Measurements from ENCODE around the gene EML5. TPM values are rescaled to one million over a fixed set of nuclear protein-coding genes. Genes with fewer than 3 reads are reported as not detected.

The EML5 gene
- total RNA-seq, 1 experiment from 2014 or later = 1.8 TPM

- Histone ChIP-seq H3K4me2 (ENCODE audit: low read length) (no peak overlapping the region), H3K27me3 (ENCODE audit: insufficient read depth, low read length) (no peaks in the 10 kb centered on the region), H3K9me3 (ENCODE audit: control insufficient read depth in 1 of 2, insufficient read depth in 1 of 2, low read depth in 1 of 2, low read length in 2 of 2) (no peaks in the 10 kb centered on the region), H2AFZ (ENCODE audit: low read depth, low read length, poor library complexity, severe bottlenecking) (no peak overlapping the region), H3K27ac (ENCODE audit: low read depth, low read length) (no peak overlapping the region), H3K9ac (ENCODE audit: low read length) (no peak overlapping the region), H3K36me3 (ENCODE audit: control insufficient read depth in 1 of 2, insufficient read depth in 2 of 2, low read length in 2 of 2) (peaks cover 32 to 50% of the 10 kb centered on the region in 2 experiments), H3K4me3 (replicated peaks in 1 of 2; ENCODE audit: low read depth in 1 of 2, low read length in 2 of 2) (no peak overlapping the region), H3K4me1 (ENCODE audit: control insufficient read depth in 1 of 2, insufficient read depth in 2 of 2, low read length in 2 of 2) (peaks cover 3 to 6% of the 10 kb centered on the region in 2 experiments; a peak in 1 of 4 replicates), H3K9me2 (ENCODE audit: insufficient read depth) (no peaks in the 10 kb centered on the region), H3K79me2 (ENCODE audit: insufficient read depth, low read length) (peaks cover 68% of the 10 kb centered on the region), H4K20me1 (ENCODE audit: insufficient read depth) (no peaks in the 10 kb centered on the region)
- no TSS peak for BruUV-seq (replicated peaks)
- ATAC-seq = no peak
- DNase-seq (ENCODE audit: low read depth, low spot score) = no peak
- ChIA-PET POLR2A (no interaction called here), RAD21 (ENCODE audit: low non-redundant PET in 1 of 2, low total read pairs in 2 of 2, uncharacterized antibody in 2 of 2, unreplicated experiment in 2 of 2) (no interaction called here), CTCF (no interaction called here)
- TF ChIP-seq CEBPB (IDR thresholded peaks at IDR 0.05; ENCODE audit: low read depth) (no peak), EZH2phosphoT487 (IDR thresholded peaks at IDR 0.05; ENCODE audit: borderline replicate concordance) (no peak), ELF1 (IDR thresholded peaks at IDR 0.05; ENCODE audit: borderline replicate concordance, low read depth) (no peak), MAX (IDR thresholded peaks at IDR 0.05) (no peak), RAD21 (IDR thresholded peaks at IDR 0.05; ENCODE audit: low read depth) (no peak), SIN3A (IDR thresholded peaks at IDR 0.05; ENCODE audit: low read depth) (no peak), SRF (IDR thresholded peaks at IDR 0.05; ENCODE audit: low read depth) (no peak), SP1 (IDR thresholded peaks at IDR 0.05; ENCODE audit: low read depth) (no peak), POLR2AphosphoS5 (IDR thresholded peaks at IDR 0.05; ENCODE audit: low read depth, low read length) (no peak), JUND (IDR thresholded peaks at IDR 0.05) (no peak), EZH2 (IDR thresholded peaks at IDR 0.05) (no peak), FOSL1 (IDR thresholded peaks at IDR 0.05; ENCODE audit: low read depth) (no peak), CBX3 (IDR thresholded peaks at IDR 0.05; ENCODE audit: low read depth) (no peak), ATF3 (IDR thresholded peaks at IDR 0.05) (no peak)
- intact Hi-C loops (cut with micrococcal nuclease) = no loop called here
Measured at GRCh38 chr14:88568196-88568595, 224.6 kb downstream of the EML5 start.

- Histone ChIP-seq H3K4me2 (ENCODE audit: low read length) (no peak overlapping the region), H3K36me3 (ENCODE audit: control insufficient read depth in 1 of 2, insufficient read depth in 2 of 2, low read length in 2 of 2) (peaks cover 26% of the 10 kb centered on the region in 2 experiments), H2AFZ (ENCODE audit: low read depth, low read length, poor library complexity, severe bottlenecking) (no peak overlapping the region), H3K27ac (ENCODE audit: low read depth, low read length) (no peak overlapping the region), H3K9me2 (ENCODE audit: insufficient read depth) (no peaks in the 10 kb centered on the region), H3K9ac (ENCODE audit: low read length) (no peak overlapping the region), H4K20me1 (ENCODE audit: insufficient read depth) (no peaks in the 10 kb centered on the region), H3K9me3 (ENCODE audit: control insufficient read depth in 1 of 2, insufficient read depth in 1 of 2, low read depth in 1 of 2, low read length in 2 of 2) (no peaks in the 10 kb centered on the region), H3K27me3 (ENCODE audit: insufficient read depth, low read length) (no peaks in the 10 kb centered on the region), H3K4me3 (replicated peaks in 1 of 2; ENCODE audit: low read depth in 1 of 2, low read length in 2 of 2) (no peak overlapping the region), H3K79me2 (ENCODE audit: insufficient read depth, low read length) (peaks cover 71% of the 10 kb centered on the region), H3K4me1 (ENCODE audit: control insufficient read depth in 1 of 2, insufficient read depth in 2 of 2, low read length in 2 of 2) (peaks cover 3 to 18% of the 10 kb centered on the region in 2 experiments; a peak in 1 of 4 replicates)
- DNase-seq (ENCODE audit: low read depth, low spot score) = no peak
- intact Hi-C loops (cut with micrococcal nuclease) = no loop called here
- BruUV-seq (replicated peaks) = no TSS peak
- CTCF ChIA-PET = no interaction called here
- TF ChIP-seq RAD21 (IDR thresholded peaks at IDR 0.05; ENCODE audit: low read depth) = no peak
- no peak for TF ChIP-seq ZNF274 (IDR thresholded peaks at IDR 0.05; ENCODE audit: low read depth, low read length)
- TF ChIP-seq EGR1 (IDR thresholded peaks at IDR 0.05; ENCODE audit: low read depth) = no peak
- no peak for TF ChIP-seq EZH2phosphoT487 (IDR thresholded peaks at IDR 0.05; ENCODE audit: borderline replicate concordance)
- POLR2A ChIA-PET = no interaction called here
- RAD21 ChIA-PET (ENCODE audit: low non-redundant PET in 1 of 2, low total read pairs in 2 of 2, uncharacterized antibody in 2 of 2, unreplicated experiment in 2 of 2) = no interaction called here
- ATAC-seq = no peak
Measured at GRCh38 chr14:88565427-88565826, 227.3 kb downstream of the EML5 start.
